Activated B cell treated with CpG ODN at 0.5 μM for 24 hours (primary cell): ENCODE results near the gene SPPL2A. TPM values are rescaled to one million over a fixed set of nuclear protein-coding genes. Genes with fewer than 3 reads are reported as not detected.

Experiments
- ATAC-seq: fragments of 200-7000 bp; cut with Tn5 transposase; one replicate; pipeline ENCODE4 v1.10.0; 2021; ENCODE audit warnings: low read depth, mild to moderate bottlenecking, moderate library complexity
- CTCF ChIA-PET: fragments of 350-600 bp; sonication (Branson Sonifier 250); formaldehyde crosslinking; loops from one replicate; lab custom pipeline; 2021; ENCODE audit warnings: antibody characterized with exemption; lab: Charles Lee
- POLR2A ChIA-PET: fragments of 350-600 bp; sonication (Branson Sonifier 250); formaldehyde crosslinking; loops from one replicate; lab custom pipeline; 2021; ENCODE audit warnings: antibody characterized with exemption; lab: Charles Lee
- DNase-seq: peaks from one replicate; pipeline ENCODE4 v3.0.0; 2022
- H3K27ac Mint-ChIP-seq: one replicate; pipeline ENCODE4 v1.8.0; 2020; ENCODE audit warnings: mixed read lengths
- H3K27me3 Mint-ChIP-seq: one replicate; pipeline ENCODE4 v1.8.0; 2021; ENCODE audit warnings: mixed read lengths
- H3K36me3 Mint-ChIP-seq: one replicate; pipeline ENCODE4 v1.8.0; 2021; ENCODE audit warnings: low read depth, mixed read lengths
- H3K4me1 Mint-ChIP-seq: one replicate; pipeline ENCODE4 v1.8.0; 2021; ENCODE audit warnings: mixed read lengths
- H3K4me3 Mint-ChIP-seq: one replicate; pipeline ENCODE4 v1.8.0; 2020; ENCODE audit warnings: mild to moderate bottlenecking, mixed read lengths
- H3K9me3 Mint-ChIP-seq: one replicate; pipeline ENCODE4 v1.8.0; 2020; ENCODE audit warnings: mixed read lengths
- intact Hi-C: fragments of 100-400 bp; cut with micrococcal nuclease; formaldehyde crosslinking; loops from one replicate; pipeline ENCODE4 v1.15.1; 2024
- total RNA-seq: library from RNA; stranded (reverse); gene quantifications from 2 replicates; pipeline ENCODE4 v1.2.3, GENCODE V29; 2022
- TF ChIP-seq, protein P1 (sequence below): fragments of 200-600 bp; IDR thresholded peaks from one replicate; pipeline ENCODE4 v1.8.0; 2022; ENCODE audit warnings: antibody characterized with exemption, mild to moderate bottlenecking

Gene SPPL2A
- total RNA-seq, 1 donor from 2014 or later: 85.3 TPM

DNA sequence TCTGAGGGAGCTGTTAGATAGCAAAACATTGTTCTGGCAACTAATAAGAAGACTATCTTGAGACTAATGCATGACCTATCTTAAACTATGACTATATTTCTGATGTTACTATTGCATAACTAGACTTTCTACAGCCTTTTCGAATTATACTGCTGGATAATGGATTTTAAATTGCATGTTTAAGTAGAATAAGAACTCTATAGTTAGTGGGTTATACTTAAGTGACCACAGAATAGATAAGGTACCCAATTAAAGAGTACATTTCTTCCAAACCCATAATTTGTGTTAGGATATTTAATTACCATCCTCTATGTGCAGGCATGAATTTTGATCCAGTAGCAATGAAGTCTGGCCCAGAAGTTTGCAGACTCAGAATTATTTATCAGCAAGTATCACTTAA lies 44.6 kb upstream of the SPPL2A start:
- H3K27ac Mint-ChIP-seq: no peak overlapping the region
- ATAC-seq: no peak
- intact Hi-C loops: no loop called here
- TF ChIP-seq, protein P1, sequence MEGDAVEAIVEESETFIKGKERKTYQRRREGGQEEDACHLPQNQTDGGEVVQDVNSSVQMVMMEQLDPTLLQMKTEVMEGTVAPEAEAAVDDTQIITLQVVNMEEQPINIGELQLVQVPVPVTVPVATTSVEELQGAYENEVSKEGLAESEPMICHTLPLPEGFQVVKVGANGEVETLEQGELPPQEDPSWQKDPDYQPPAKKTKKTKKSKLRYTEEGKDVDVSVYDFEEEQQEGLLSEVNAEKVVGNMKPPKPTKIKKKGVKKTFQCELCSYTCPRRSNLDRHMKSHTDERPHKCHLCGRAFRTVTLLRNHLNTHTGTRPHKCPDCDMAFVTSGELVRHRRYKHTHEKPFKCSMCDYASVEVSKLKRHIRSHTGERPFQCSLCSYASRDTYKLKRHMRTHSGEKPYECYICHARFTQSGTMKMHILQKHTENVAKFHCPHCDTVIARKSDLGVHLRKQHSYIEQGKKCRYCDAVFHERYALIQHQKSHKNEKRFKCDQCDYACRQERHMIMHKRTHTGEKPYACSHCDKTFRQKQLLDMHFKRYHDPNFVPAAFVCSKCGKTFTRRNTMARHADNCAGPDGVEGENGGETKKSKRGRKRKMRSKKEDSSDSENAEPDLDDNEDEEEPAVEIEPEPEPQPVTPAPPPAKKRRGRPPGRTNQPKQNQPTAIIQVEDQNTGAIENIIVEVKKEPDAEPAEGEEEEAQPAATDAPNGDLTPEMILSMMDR: no peak
- no peaks in the 10 kb centered on the region for H3K4me1 Mint-ChIP-seq
- ChIA-PET CTCF (no interaction called here), POLR2A (no interaction called here)
- no peak overlapping the region for H3K4me3 Mint-ChIP-seq
- no peak for DNase-seq
- H3K9me3 Mint-ChIP-seq: no peaks in the 10 kb centered on the region
- H3K27me3 Mint-ChIP-seq: peaks cover 4% of the 10 kb centered on the region
- H3K36me3 Mint-ChIP-seq: no peaks in the 10 kb centered on the region

DNA sequence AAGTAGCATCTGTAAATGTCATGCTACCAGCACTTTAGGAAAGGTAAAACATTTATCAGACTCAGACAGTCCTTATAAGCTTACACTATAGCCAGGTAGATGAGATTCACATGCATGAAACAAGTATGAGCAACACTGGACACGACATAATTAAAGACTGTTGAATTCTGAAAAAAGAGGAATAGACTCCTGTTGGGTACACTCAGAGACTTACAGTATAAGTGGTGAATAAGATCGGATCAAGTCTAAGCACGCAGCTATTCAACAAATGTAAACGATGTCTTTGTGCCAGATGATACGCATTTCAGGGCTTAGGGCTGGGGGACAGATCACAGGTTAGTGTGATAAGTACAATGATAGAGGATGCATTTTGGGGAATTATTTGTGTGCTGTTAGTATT lies 43.2 kb upstream of the SPPL2A start:
- Mint-ChIP-seq H3K36me3 (no peaks in the 10 kb centered on the region), H3K4me1 (no peaks in the 10 kb centered on the region), H3K27me3 (peaks cover 4% of the 10 kb centered on the region), H3K9me3 (no peaks in the 10 kb centered on the region), H3K27ac (no peak overlapping the region), H3K4me3 (no peak overlapping the region)
- TF ChIP-seq, protein P1: no peak
- ChIA-PET POLR2A (no interaction called here), CTCF (no interaction called here)
- intact Hi-C loops: no loop called here
- DNase-seq (no peak), ATAC-seq (no peak)

DNA sequence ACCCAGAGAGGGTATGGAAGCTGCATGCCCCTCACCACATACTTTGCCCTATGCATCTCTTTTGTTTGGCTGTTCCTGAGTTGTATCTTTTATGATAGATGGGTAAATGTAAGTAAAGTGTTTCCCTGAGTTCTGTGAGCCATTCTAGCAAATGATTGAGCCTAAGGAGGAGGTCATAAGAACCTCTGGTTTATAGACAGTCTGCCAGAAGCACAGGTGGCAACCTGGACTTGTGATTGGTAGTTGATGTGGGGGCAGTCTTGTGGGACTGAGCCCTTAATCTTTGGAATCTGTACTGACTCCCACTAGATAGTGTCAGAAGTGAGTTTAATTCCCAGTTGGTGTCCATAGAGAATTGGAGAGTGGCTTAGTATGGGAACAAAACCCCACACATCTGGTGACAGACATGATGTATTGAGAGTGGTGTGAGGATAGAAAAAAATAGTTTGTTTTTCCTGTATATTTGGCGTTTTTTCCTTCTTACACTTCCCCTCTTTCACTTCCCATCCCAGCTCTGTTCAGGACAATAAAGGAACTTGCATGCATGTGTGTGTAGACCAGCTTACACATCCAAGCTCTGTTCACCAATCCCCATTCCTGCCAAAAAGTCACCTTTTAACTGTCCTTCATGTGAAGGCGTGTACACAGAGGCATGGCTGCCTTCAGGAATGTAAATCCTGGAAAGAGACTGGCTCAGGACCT lies 38.1 kb upstream of the SPPL2A start:
- TF ChIP-seq, protein P1: no peak
- ATAC-seq: no peak
- ChIA-PET CTCF (no interaction called here), POLR2A (no interaction called here)
- intact Hi-C loops: no loop called here
- Mint-ChIP-seq H3K36me3 (no peaks in the 10 kb centered on the region), H3K4me1 (no peaks in the 10 kb centered on the region), H3K27me3 (peaks cover 2% of the 10 kb centered on the region), H3K27ac (no peak overlapping the region), H3K4me3 (no peak overlapping the region), H3K9me3 (no peaks in the 10 kb centered on the region)
- DNase-seq: no peak

DNA sequence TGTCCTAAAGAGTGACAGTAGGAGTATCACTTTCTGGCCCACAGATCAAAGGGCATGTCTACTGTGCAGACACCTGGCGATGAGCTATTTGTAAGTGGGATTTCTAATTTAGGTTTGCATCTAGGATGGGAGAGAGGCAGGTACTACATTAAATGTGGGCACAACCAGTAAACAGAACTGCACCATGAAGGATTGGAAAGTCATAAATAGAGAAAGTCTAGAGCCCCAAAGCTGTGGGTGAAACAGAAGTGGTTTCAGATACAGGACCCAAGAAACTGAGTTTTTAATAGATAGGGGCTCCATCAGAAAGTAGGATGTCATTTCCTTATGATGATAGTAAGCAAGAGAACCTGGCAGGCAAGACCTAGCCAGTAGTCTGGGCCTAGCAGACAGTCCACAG lies 35.2 kb upstream of the SPPL2A start:
- no peaks in the 10 kb centered on the region for H3K36me3 Mint-ChIP-seq
- TF ChIP-seq, protein P1: no peak

DNA sequence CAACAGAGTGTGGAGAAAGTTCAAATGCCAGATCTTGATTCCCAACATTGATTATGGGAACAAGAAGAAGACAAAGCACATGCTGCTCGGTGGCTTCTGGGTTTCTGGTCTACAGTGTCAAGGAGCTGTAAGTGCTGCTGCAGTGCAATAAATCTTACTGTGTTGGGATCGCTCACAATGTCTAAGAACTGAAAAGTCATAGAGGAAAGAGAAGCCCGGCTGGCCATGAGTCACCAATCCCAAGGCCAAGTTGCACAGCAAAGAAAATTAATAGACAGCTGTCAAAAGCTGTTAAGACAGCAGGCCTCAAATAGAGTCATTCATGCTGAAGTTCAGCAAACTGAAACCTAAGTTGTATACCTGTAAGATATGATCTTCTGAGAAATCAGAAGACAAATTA lies 33.2 kb upstream of the SPPL2A start:
- TF ChIP-seq, protein P1: no peak
- Mint-ChIP-seq H3K4me3 (no peak overlapping the region), H3K27me3 (no peaks in the 10 kb centered on the region), H3K27ac (no peak overlapping the region), H3K4me1 (no peaks in the 10 kb centered on the region), H3K36me3 (no peaks in the 10 kb centered on the region), H3K9me3 (no peaks in the 10 kb centered on the region)
- intact Hi-C loops: no loop called here
- DNase-seq (no peak), ATAC-seq (no peak)
- POLR2A ChIA-PET: no interaction called here
- CTCF ChIA-PET: interaction anchor here (0.6 kb wide), 1 partner anchor 127 kb away, joined by 5 read pairs; no protein-coding TSS in a partner anchor

More for the DNA sequence above, 35.2 kb upstream of the SPPL2A start:
- H3K27ac Mint-ChIP-seq: no peak overlapping the region
- DNase-seq (no peak), ATAC-seq (no peak)
- no peaks in the 10 kb centered on the region for H3K4me1 Mint-ChIP-seq
- intact Hi-C loops: no loop called here
- H3K27me3 Mint-ChIP-seq: no peaks in the 10 kb centered on the region
- no peaks in the 10 kb centered on the region for H3K9me3 Mint-ChIP-seq
- ChIA-PET CTCF (no interaction called here), POLR2A (no interaction called here)
- no peak overlapping the region for H3K4me3 Mint-ChIP-seq
